Frontal cortex (tissue), 4 donors: ENCODE data around the gene LDLRAD2. TPM values are rescaled to one million over a fixed set of nuclear protein-coding genes. Genes with fewer than 3 reads are reported as not detected.
"Not testable (repeated sequence)": the region's sequence is repeated elsewhere in the genome, so short reads cannot be mapped to it uniquely, and the experiment has no call there.

Experiments
- DNase-seq, 2 donors: peaks; one replicate each; pipeline ENCODE4 v3.0.0; 2012; ENCODE audit warnings: low spot score in 2 of 2
- FAIRE-seq: peaks from 2 replicates; lab custom pipeline; 2012; peaks lifted over from hg19 to GRCh38; lab: Jason Lieb, UNC
- total RNA-seq: library from RNA; depleted of rRNA; stranded (reverse); fragments of >200 nt; gene quantifications from one replicate; pipeline ENCODE4 v1.2.3, GENCODE V29; 2014
- donor health status: control.
- donor health status: control.
- donor health status: control.

Gene LDLRAD2
- total RNA-seq, 1 donor from 2014 or later, result not detected

GRCh38 chr1:21822349-21822748 lies 10.3 kb downstream of the LDLRAD2 start:
- DNase-seq, result no peak
- no peak for FAIRE-seq

GRCh38 chr1:21823206-21823979 lies 11.3 kb downstream of the LDLRAD2 start:
- no peak for FAIRE-seq
- no peak for DNase-seq

- DNase-seq, result no peak
Measured at GRCh38 chr1:21823980-21824702, 12.1 kb downstream of the LDLRAD2 start.

GRCh38 chr1:21824926-21825325 lies 12.9 kb downstream of the LDLRAD2 start:
- no peak for FAIRE-seq

More at GRCh38 chr1:21823980-21824702, 12.1 kb downstream of the LDLRAD2 start:
- no peak for FAIRE-seq

GRCh38 chr1:21825393-21825792 lies 13.3 kb downstream of the LDLRAD2 start:
- DNase-seq, result no peak
- no peak for FAIRE-seq

More at GRCh38 chr1:21824926-21825325, 12.9 kb downstream of the LDLRAD2 start:
- DNase-seq, result no peak

- DNase-seq, FAIRE-seq: not testable (repeated sequence)
Measured at GRCh38 chr1:21826694-21827093, 14.6 kb downstream of the LDLRAD2 start.

- DNase-seq, result no peak
- no peak for FAIRE-seq
Measured at GRCh38 chr1:21827141-21827679, 15.1 kb downstream of the LDLRAD2 start.

GRCh38 chr1:21828075-21828474 lies 16.0 kb downstream of the LDLRAD2 start:
- DNase-seq, result no peak
- no peak for FAIRE-seq

- DNase-seq, result no peak
- no peak for FAIRE-seq
Measured at GRCh38 chr1:21828506-21829210, 16.6 kb downstream of the LDLRAD2 start.

- DNase-seq (no peak), FAIRE-seq (no peak)
Measured at GRCh38 chr1:21829294-21829693, 17.2 kb downstream of the LDLRAD2 start.

- FAIRE-seq (no peak), DNase-seq (no peak)
Measured at GRCh38 chr1:21830792-21831453, 18.9 kb downstream of the LDLRAD2 start.

GRCh38 chr1:21831454-21831970 lies 19.4 kb downstream of the LDLRAD2 start:
- DNase-seq (no peak), FAIRE-seq (no peak)

GRCh38 chr1:21833392-21833976 lies 21.4 kb downstream of the LDLRAD2 start:
- DNase-seq, result no peak
- FAIRE-seq, result no peak

- no peak for FAIRE-seq
- DNase-seq, result no peak
Measured at GRCh38 chr1:21834094-21834493, 22.0 kb downstream of the LDLRAD2 start.

GRCh38 chr1:21834666-21835065 lies 22.6 kb downstream of the LDLRAD2 start:
- no peak for FAIRE-seq
- no peak for DNase-seq

- DNase-seq, result no peak
- no peak for FAIRE-seq
Measured at GRCh38 chr1:21836010-21836409, 23.9 kb downstream of the LDLRAD2 start.

GRCh38 chr1:21836729-21837128 lies 24.7 kb downstream of the LDLRAD2 start:
- DNase-seq, result no peak
- FAIRE-seq, result no peak

GRCh38 chr1:21837476-21837875 lies 25.4 kb downstream of the LDLRAD2 start:
- DNase-seq (no peak), FAIRE-seq (no peak)
